ENCODE data around the gene IGFALS.
A peak's percentile ranks its signal among the peaks of the same experiment; 100 is the strongest.

The IGFALS gene

DNA sequence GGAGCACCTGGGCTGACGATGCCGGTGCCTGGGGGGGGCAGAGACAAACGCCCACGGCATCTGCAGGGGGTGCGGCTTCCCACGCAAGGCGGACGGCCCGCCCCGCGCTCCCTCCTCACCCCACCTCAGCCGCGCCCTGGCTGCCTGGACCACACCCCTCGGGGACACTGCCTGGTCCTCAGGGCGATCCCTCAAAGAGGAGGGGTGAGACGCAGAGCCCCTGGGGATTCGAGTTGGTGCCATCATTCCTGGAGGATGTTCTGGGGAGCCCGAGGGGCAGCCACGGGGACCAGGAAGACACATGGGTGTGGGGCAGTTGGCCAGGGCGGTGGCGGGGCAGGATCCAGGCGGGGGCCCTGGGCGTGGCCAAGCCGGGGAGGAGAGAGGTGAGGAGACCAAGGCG, 3.9 kb downstream of the IGFALS start:
- no peak for DNase-seq

DNA sequence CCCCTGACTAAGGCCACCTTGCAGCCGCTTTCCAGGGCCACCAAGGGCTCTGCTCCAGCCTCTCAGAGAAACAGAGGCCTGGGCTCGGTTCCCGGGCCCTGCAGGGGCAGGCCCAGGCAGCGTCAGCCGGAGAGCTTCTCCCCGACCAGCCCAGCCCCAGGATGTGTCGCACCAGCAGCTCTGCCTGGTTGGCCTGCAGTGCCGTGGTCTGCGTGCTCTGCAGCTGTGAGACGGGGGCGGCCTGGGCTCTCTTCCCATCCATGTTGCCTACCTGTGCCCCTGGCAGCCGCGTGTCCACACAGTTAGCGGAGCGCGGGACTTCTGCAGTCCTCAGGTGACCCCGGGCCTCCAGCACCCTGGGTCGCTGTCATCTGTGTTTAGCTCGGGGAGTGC, 4.8 kb downstream of the IGFALS start:
- DNase-seq, result no peak

DNA sequence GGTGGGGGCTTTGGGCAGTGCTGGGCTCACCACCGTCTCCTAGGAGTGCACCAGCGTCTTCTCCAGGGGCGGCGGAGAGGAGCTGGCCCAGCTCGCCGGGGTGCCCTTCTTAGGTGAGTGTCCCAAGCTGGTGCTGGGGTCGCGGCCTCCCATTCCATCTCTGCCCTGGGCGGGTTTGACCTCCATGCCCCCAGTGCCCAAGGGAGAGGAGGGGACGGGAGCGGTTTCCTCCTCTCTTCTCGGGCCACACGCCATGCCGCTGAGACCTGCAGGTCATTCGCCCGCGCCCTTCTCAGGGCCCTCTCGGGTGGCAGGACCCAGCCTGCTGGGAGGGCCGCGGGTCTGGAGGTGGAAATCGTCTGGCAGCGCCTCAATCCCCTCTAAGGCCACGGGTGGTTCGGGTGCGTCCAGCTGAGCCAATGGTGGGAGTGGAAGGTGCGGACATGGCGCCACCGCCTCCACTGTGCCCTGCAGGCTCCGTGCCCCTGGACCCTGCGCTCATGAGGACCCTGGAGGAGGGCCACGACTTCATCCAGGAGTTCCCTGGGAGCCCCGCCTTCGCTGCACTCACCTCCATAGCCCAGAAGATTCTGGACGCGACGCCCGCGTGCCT, 5.3 kb downstream of the IGFALS start:
- DNase-seq, result no peak

DNA sequence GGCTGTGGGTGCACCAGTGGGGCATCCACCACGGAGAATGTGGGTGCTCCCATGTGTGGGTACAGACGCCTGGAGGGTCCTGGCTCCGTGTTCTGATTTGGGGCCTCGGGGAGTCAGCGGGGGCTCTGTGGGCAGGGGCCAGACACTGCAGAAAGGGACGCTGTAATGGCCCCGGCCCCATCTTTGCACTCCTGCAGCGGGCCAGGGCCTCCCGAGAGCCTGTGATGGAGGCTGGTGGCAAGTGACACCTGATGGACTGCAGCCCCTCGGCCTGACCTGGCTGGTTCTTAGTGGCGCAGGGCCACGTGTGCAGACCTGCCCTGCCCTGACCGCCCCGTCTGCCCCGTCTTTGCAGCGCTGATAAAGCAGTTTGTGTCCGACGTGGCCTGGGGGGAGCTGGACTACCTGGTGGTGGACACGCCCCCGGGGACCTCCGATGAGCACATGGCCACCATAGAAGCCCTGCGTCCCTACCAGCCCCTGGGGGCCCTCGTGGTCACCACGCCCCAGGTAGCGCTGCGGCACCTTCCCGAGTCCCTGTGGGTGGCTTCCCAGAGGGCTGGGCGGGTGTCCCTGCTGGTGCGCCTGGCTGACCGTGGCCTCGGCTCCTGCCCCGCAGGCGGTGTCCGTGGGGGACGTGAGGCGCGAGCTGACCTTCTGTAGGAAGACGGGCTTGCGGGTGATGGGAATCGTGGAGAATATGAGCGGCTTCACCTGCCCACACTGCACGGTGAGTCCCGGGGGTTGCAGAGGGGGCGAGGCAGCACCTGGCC, 6.0 kb downstream of the IGFALS start:
- DNase-seq, result no peak

DNA sequence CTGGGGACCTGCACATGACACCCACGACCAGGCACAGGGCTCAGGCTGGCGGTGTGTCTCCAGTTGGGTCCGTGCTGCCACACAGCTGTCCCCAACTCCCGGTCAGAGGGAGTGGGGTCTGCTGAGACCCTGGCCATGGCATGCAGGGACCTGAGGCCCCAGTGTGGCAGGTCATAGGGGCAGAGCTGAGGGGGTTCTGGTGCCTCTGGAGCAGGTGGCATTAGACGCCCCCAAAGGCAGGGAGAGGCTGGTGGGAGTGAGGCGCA, 6.5 kb downstream of the IGFALS start:
- no peak for DNase-seq

DNA sequence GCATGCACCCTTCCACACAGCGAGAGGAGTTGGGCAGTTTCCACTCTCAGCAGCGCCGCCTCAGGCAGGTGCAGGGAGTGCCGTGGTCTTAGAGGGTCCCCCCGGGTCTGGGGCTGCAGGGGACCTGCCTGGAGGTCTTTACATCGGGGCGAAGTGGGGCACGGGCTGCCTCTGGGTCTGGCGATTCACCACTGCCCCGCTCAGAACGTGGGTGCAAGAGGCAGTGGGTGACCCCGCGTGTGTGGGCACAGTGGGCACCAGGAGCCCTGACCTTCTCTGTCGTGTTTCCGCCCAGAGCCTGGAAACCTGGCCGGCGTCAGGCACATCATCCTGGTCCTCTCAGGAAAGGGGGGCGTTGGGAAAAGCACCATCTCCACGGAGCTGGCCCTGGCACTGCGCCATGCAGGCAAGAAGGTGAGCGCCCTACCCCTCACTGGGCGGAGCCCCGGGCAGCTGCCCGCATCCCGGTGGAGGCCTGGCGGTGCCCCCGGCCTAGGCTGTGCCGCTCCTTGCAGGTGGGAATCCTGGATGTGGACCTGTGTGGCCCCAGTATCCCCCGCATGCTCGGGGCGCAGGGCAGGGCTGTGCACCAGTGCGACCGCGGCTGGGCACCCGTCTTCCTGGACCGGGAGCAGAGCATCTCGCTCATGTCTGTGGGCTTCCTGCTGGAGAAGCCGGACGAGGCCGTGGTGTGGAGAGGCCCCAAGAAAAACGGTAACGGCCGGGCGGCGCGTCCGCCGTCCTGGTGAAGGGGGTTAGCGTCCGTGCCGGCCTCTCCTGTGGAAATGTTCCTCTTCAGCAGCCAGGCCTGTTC, 7.1 kb downstream of the IGFALS start:
- DNase-seq, result no peak

DNA sequence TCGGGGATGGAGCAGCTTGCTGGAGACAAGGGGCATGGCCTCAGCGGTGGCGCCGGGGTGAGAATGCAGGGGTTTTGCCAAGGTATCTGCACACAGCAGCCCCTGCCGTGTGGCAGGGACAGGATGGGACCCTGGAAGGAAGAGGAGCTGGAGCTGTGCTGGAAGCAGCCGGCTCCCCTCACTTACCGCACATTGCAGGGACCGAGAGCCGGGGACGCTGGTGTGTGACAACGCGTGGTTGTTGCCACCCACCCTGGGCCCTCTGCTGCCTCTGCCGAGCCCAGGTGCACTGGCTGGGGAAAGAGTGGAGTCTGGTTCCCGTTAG, 7.7 kb downstream of the IGFALS start:
- DNase-seq, result no peak

DNA sequence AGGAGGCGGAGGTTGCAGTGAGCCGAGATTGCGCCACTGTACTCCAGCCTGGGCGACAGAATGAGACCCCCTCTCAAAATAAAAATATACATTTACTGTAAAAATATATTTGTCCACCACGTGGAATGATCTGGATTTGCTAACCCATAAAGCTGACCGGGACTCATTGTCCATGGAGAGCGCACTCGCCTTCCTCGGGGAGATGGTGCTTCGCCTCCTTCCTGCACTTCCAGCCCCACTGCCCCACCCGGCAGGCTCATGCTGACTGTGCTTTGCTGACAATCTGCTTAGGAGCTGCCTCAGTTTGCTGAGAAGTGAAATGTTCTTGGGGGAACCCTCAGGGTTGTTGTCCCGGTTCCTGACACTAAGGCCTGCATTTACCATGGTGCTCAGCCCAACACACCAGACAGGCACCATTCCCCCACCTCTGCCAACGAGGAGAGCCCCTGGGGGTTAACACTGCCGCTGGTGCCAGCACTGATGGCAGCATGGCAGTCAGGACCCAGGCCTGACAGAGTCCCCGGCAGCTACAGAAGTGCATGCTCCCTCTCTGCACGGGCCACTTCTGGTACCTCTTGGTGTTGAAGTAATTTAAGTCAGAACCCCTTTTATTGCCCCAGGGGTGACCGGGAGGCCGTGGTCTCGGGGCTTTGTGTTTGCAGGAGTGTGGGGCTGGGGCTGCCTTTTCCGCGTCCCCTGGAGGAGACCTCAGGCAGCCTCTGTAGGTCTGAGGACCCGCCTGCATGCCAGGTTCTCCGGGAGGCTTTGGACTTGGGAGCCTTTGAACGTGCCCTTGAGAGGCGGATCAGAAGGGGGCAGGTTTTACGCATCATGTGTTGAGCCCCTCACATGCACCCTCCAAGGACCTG, 8.3 kb downstream of the IGFALS start:
- DNase-seq, result no peak

DNA sequence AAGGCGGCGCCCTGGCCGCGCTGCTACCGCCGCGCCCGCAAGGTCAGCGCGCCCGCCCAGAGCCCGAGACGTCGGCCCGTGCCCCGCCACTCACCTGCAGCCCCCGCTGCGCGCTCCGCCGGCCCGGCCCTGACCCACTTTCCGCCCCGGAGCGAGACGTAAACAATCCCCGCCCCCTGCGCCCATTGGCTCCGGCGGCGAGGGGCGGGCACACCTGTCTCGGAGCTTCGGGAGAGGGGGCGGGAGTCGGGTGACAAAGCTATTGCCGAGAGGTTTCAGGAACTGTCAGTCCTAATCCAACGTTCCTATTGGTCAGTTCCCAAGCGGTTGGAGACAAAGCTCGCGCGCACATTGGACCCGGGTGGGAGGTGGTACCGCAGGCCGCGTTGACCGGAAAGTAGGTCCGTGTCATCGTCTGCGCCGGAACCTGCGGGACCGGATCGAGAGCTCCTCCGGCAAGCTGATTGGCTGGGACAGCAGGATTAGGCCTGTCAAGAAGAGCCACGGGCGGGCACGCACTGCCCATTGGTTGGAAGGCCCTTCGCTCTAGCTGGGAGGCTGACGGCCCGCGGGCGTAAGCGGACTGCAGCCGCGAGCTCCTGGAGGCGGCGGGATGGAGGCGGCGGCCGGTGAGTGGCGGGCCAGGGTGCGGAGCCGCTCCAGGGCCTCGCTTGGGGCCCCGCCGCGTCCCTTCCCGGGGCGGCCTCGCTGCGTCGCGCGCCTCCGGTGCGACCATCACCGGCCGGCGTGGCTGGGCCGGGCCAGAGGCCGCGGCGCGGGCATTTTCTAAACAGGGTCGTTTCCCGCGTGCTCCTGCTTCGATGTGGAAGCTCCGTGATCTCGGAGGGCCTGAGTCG, 10.9 kb downstream of the IGFALS start, which contains the start of the genes NUBP2 and SPSB3:
NUBP2 (plus strand) TSS at position 553 of the 857 bp plus-strand sequence; CDS start at position 614, 61 bp downstream.
SPSB3 (minus strand) TSS at position 164 of the 857 bp plus-strand sequence. CDS start 1,088 bp downstream, outside the sequence.
- peak; percentile 100 for DNase-seq

DNA sequence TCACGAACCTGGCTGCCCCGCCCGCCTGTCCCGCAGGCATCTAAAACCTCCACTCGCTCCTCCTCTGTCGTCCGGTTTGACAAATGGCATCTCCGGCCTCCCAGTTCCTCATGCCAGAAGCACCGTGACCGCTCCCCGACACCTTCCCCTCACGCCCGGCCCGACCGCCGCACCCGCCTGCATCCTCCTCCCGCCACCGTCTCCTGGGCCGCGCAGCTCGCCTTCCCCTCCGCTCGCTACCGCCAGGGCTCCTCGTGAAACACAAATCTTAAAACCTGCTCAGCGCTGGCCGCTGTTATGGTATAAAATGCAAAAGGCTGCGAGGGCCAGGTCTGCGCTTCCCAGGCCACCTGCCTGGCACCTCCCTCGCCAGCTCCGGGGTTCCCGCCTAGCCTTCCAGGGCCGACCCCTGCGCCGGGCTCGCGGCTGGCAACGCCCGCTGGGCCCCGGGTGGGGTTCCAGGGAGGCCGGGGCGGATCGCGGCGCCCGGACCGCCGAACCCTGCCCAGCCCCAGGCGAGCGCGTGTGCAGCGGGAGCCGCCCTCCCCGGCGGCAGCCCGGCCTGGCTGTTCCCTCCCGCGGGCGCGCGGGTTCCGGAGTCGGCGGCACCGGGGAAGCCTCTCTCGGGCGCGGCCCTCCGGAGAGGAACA, 11.6 kb downstream of the IGFALS start:
- DNase-seq, result peak; percentile 24 to 43

DNA sequence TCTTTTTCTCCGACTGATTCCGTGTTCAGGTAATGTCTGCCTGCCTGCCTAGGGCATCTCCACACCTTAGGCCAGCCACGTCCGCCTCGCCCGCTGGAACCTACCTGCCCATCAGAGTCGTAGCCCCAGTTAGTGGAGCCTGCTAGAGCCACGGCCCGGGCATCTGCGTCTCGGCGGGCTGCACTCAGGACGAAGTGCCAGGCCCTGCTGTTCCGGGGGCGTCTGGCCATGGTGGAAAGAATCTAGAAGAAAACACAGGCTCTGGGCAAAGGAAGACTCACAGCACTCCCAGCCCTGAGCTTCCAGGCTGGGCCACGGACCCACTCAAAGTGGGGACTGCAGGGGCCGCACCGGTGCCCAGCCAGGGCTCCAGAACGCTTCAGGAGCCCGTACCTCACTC, 12.3 kb downstream of the IGFALS start:
- no peak for DNase-seq

DNA sequence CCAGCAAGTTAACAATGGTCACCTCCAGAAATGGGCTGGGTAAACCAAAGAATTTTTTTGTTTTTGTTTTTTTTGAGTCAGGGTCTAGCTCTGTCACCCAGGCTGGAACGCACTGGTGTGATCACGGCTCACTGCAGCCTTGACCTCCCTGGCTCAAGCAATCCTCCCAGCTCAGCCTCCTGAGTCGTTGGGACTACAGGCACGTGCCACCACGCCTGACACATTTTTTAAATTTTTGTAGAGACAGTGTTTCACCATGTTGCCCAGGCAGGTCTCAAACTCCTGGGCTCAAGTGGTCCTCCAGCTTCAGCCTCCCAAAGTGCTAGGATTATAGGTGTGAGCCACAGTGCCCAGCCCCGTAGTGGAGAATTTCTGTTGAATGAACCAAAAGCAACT, 12.8 kb downstream of the IGFALS start:
- DNase-seq, result no peak

DNA sequence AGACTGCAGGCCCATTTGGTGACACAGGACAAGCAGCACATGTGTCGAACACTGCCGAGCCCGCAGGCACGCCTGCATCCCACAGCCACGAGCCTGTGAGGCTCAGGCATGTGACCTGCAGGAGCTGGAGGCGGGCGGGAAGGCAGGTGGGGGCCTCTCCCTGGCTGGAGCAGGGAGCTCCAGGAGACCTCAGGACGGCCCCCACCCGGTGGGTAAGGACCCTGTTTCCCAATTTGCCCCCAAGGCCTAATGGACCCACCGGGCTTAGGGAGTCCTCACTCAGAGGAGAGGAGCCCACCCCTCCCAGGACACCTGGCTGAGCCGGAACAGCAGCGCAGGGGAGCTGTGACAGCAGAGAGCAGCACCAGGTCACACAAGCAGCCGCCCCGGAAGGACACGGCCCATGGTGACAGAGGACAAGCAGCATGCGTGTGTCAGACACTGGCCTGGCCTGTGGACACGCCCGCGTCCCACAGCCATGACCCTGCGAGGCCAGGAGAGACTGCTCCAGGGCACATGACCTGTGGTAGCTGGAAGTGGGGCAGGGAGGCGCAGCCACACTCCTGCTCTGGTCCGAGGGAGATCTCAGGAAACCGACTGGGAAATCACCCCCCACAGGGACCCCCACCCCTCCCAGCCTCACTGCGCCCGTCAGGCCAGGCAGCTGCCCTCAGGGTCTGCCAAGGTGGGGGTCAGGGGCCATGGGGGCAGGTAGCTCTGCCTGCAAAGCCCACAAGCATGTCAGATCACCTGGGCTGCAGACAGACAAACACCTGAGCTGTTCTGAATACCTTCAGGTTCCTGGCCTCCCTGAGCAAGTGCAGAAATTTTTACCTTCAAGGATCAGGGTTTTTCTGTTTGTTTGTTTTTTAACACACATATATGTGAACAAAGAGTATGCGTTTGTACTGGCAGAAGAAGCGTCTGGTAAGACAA, 13.5 kb downstream of the IGFALS start:
- no peak for DNase-seq

DNA sequence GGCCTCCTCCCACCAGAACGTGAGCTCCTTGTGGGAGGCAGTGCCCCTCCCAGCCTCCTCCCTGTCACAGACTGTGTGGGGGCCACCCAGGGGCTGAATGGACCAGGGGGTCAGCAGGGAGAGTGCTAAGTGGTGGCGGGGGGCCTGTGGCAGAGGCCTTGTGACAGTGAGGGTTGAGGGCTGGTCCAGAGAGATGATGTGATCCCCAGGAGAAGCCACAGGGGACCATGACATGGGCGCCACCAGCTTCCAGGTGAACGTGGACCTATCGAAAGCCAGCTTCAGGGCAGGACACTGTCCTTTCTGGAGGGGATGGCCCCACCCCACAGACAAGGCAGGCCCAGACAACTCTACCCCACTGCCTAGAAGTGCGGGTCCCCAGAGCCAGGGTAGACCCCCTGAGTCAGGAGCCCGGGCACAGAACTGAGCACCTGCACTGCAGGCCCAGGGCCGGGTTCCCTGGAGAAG, 14.2 kb downstream of the IGFALS start:
- DNase-seq, result no peak

DNA sequence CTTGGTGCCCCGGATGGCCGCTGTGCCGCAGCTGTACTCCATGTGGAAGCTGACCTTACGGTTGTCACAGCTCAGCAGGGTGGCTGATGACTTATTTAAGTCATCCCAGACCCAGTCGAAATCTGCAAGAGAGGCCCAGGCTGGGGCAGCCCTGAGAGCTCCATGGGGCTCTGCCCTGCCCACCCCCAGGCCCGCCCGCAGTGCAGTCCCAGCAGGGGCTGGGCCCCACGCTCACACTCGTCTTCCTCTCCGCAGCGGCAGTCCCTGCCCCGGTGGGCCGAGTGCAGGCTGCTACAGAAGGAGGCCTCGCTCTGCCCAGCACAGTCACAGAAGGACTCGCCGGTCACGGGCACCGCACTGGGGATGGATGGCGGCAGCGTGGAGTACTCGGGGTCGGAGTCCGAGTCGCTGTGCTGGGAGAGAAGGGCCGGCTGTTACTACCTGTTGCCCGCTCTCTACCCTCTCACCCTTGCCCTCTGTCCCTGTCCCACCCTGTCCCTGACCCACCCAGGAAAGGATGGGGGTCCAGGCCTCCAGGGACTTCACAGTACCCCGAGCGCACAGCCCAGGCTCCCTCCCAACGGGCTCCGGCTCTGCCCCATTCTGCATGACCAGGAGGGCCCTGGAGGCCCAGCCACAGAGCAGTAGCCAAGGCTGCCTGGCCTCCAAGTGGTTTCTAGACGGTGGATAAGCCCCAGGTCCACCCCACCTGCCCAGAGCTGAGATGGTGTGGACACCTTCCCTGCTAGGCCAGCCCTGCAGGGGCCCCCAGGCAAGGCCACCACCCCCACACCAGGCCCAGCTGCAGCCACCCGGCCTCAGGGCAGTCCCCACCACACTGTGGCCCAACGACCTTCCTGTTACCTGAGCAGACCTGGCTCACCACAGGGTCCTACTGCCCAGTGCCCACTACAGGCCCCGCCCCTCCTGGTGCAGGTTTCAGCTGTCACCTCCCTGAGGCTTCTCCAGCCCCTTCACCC, 15.0 kb downstream of the IGFALS start:
- DNase-seq, result no peak

DNA sequence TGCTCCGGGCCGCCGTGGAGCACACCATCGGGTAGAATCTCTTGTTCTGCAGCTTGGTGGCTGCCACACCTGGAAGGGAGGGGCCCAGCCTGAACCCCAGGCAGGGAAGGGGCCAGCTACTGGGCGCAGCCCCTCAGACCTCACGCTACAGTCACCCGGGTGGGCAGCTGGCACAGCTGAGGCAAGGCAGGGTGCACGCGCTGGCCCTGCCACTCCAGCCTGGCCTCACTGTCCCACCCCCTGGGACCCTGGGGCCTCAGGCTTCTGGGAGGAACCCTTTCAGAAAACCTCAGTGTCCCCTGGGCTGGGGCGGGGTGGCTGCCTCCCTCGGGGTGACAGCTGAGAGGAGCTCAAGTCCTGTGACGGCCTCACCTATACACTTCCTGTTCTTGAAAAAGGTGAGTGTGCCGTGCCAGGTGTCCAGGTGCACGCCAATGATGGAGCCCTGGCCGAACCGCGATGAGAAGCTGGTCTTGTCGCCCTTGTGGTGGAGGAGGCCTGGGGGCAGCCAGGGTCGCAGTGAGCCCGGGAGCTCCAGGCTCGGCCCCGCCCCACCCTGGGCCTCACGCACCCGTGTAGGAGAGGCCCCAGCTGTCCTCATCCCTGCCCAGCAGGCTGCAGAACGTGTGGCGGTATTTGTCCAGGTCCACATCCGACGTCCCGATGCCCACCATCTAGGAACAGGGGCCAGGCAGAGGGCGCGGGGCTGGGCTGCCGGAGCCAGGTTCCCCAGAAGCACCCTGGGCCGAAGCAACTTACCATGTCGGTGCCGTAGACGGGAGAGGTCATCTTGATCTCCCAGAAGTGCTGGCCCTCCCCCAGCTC, 15.9 kb downstream of the IGFALS start:
- DNase-seq, result no peak

DNA sequence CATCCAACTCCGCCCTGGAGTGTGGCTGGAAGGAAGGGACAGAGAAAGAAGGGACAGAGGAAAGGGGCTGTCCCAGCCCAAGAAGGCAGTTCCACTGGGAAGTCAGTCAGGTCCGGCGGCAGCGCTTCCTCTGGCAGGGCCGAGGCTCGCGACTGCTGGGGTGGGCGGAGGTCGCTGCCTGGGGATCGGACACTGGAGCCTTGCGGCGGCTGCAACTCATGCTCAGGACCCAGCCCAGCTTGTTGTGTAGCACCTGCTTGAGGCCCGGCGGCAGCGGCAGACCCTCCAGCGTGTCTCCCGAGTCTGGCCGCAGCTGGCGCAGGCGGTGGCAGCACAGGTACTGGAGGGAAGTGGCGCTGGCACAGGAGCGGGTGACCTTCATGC, 16.5 kb downstream of the IGFALS start:
- no peak for DNase-seq

DNA sequence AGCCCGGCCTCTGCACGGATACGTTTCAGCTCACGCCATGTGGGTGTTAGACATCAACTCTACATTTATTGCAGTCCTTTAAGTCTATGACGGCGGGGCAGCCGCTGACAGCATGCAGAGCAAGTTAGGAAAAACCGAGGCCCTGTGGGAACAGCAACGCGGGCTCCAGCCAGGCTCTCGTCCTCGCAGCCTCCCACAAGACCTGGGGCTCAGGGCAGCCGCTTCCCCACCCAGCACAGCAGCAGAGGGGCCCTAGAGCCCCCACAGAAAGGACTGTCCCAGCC, 16.9 kb downstream of the IGFALS start:
- no peak for DNase-seq
